ENCODE results near the gene DUSP6. TPM values are rescaled to one million over a fixed set of nuclear protein-coding genes. Genes with fewer than 3 reads are reported as not detected.

Gene DUSP6
- total and polyA plus RNA-seq, 12 donors, result 9.4 to 43.4 (median 24.8) TPM

GRCh38 chr12:89344862-89345202, 7.5 kb downstream of the DUSP6 start:
- Histone ChIP-seq H3K27me3 (no peaks in the 10 kb centered on the region), H3K4me3 (no peak overlapping the region), H3K9me3 (no peaks in the 10 kb centered on the region), H3K27ac (peak overlapping the region in 5 of 10 donors; percentile 64 to 100 (median 77)), H3K36me3 (peaks cover 0 to 27% (median 3%) of the 10 kb centered on the region in 9 donors), H3K4me1 (peaks cover 15 to 73% (median 53%) of the 10 kb centered on the region in 9 donors)
- TF ChIP-seq CTCF (IDR thresholded peaks at IDR 0.05), result no peak
- 61 to 70% methylated on average over 3 of the region's 3 CpGs for WGBS, 2 donors
- DNase-seq, result no peak
- intact Hi-C loops (cut with DNase I), result loop anchor here (5.0 to 10.0 kb wide), 12 partner anchors 100 to 293 kb away; no protein-coding TSS in a partner anchor
- no peak for ATAC-seq

GRCh38 chr12:89344043-89344861, 8.0 kb downstream of the DUSP6 start:
- H3K4me3 ChIP-seq, result no peak overlapping the region
- H3K4me1 ChIP-seq, result peaks cover 15 to 68% (median 51%) of the 10 kb centered on the region in 9 donors
- peaks cover 0 to 21% (median 3%) of the 10 kb centered on the region in 9 donors for H3K36me3 ChIP-seq
- ATAC-seq (no peak), DNase-seq (no peak)
- H3K27me3 ChIP-seq, result no peaks in the 10 kb centered on the region
- H3K27ac ChIP-seq, result peak overlapping the region in 4 of 10 donors; percentile 64 to 100 (median 88)
- intact Hi-C loops (cut with DNase I), result loop anchor here in 7 of 10 donors (5.0 to 10.0 kb wide), 8 partner anchors 99 to 289 kb away; no protein-coding TSS in a partner anchor
- TF ChIP-seq CTCF (IDR thresholded peaks at IDR 0.05), result no peak
- 87 to 90% methylated on average over 10 of the region's 10 CpGs for WGBS, 2 donors
- H3K9me3 ChIP-seq, result no peaks in the 10 kb centered on the region

- peaks cover 0 to 10% (median 2%) of the 10 kb centered on the region in 9 donors for H3K36me3 ChIP-seq
- H3K9me3 ChIP-seq, result no peaks in the 10 kb centered on the region
- no peak overlapping the region for H3K27ac ChIP-seq
- DNase-seq (peak; percentile 50 to 80), ATAC-seq (peak in 1 of 8 donors; percentile 16)
- intact Hi-C loops (cut with DNase I), result loop anchor here in 7 of 10 donors (5.0 to 10.0 kb wide), 8 partner anchors 98 to 288 kb away; no protein-coding TSS in a partner anchor
- 57% methylated on average over 3 of the region's 3 CpGs for WGBS, 2 donors
- H3K4me1 ChIP-seq, result peaks cover 12 to 56% (median 40%) of the 10 kb centered on the region in 9 donors
- no peak overlapping the region for H3K4me3 ChIP-seq
- TF ChIP-seq CTCF (IDR thresholded peaks at IDR 0.05), result no peak
- H3K27me3 ChIP-seq, result no peaks in the 10 kb centered on the region
These were observed 9.2 kb downstream of the DUSP6 start for GRCh38 chr12:89343127-89343526.

- WGBS, 2 donors, result 78 to 88% methylated on average over 1 of the region's 1 CpG
- H3K27ac ChIP-seq, result peak overlapping the region in 4 of 10 donors; percentile 51 to 81 (median 61)
These were observed 11.4 kb downstream of the DUSP6 start for GRCh38 chr12:89340861-89341260.

More at GRCh38 chr12:89340861-89341260, 11.4 kb downstream of the DUSP6 start:
- ATAC-seq (no peak), DNase-seq (no peak)
- intact Hi-C loops (cut with DNase I), result loop anchor here in 7 of 10 donors (5.0 to 10.0 kb wide), 8 partner anchors 96 to 286 kb away; no protein-coding TSS in a partner anchor
- no peak overlapping the region for H3K4me3 ChIP-seq
- peaks cover 7 to 34% (median 17%) of the 10 kb centered on the region in 9 donors for H3K4me1 ChIP-seq
- H3K9me3 ChIP-seq, result no peaks in the 10 kb centered on the region
- H3K27me3 ChIP-seq, result no peaks in the 10 kb centered on the region
- no peak for TF ChIP-seq CTCF (IDR thresholded peaks at IDR 0.05)
- no peaks in the 10 kb centered on the region for H3K36me3 ChIP-seq

Measured in heart right ventricle (tissue), 16 donors.